Epithelial cell of esophagus (primary cell): ENCODE results near the gene KPNA1.

Experiments
- DNase-seq: peaks from one replicate; pipeline ENCODE4 v3.0.0; 2010; ENCODE audit warnings: low read depth
- H3K4me3 ChIP-seq: 2 replicates; pipeline ENCODE4 v1.5.1; 2011; ENCODE audit warnings: mild to moderate bottlenecking, low read length, control low read depth
- CTCF ChIP-seq: IDR thresholded peaks from 2 replicates; pipeline ENCODE4 v1.5.1; 2011; ENCODE audit warnings: low read depth, mild to moderate bottlenecking, low read length, control low read depth, inconsistent platforms; ENCODE audit not compliant: insufficient read depth; ENCODE audit errors: missing control alignments

Gene KPNA1

DNA sequence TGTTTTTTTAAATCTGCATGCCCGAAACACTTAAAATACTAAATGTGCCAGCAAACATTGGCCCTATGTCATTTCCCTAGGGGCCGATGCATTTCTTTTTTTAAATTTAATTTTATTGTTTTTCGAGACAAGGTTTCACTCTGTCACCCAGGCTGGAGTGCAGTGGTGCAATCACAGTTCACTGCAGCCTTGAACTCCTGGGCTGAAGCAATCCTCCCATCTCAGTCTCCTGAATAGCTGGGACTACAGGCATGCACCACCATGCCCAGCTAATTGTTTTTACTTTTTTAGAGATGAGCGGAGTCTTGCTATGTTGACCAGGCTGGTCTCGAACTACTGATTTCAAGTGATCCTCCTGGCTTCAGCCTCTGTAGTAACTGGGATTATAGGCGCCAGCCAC lies 43.9 kb upstream of the KPNA1 start:
- H3K4me3 ChIP-seq, result no peak overlapping the region
- no peak for TF ChIP-seq CTCF
- DNase-seq, result no peak

DNA sequence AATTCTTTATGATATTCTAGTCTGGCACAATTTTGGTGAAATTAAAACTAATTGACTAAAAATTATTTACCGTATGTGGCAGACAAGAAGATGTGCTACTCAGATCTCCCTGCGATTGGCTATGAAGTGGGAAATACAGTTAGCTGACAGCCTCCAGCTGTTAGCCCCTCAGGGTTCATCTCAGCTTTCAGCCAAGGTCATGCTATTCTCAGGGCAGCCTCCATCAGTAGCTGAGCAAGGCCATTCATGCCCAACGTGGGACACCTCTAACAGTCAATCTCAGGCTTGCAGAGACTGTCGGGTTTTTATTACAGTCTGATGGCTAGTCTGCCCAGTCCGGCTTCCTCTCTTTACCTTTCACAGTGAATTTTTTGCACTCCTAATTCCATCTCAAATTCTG lies 42.6 kb upstream of the KPNA1 start:
- DNase-seq, result no peak
- no peak for TF ChIP-seq CTCF
- no peak overlapping the region for H3K4me3 ChIP-seq

DNA sequence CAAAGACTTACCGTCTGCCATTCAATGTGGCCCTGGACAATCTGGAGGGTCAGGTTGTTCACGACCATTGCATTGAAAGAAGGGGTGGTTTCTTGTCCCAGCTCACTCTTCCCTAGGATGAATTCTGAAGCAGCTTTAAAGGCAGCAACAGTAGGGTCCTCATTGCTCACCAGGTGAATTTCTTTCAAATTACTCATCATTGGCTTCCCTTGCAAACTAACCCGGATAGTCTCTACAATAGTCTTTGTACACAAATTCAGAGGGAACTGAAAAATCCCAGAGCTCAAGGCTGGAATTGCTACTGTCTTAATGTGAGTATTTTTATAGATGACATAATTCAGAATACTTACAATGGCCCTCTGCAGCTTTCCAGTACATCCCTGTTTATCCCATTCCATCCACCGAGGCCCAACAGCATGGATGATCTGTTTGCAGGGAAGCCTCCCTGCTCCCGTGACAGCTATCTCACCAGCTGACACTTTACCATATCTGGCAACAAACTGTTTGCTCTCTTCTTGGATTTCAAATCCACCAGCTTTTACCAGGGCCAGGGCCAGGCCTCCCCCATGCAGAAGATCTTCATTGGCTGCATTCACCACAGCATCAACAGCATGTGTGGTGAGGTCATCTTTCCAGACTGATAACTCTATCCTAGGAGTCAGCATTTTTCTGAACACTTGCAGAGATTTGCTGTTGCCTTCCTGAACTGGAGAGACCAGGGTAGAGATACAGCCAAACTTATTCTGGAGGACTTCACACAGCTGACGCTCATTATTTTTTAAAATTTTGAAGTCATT lies 40.7 kb upstream of the KPNA1 start:
- peak; percentile 40 for DNase-seq
- no peak overlapping the region for H3K4me3 ChIP-seq
- no peak for TF ChIP-seq CTCF

DNA sequence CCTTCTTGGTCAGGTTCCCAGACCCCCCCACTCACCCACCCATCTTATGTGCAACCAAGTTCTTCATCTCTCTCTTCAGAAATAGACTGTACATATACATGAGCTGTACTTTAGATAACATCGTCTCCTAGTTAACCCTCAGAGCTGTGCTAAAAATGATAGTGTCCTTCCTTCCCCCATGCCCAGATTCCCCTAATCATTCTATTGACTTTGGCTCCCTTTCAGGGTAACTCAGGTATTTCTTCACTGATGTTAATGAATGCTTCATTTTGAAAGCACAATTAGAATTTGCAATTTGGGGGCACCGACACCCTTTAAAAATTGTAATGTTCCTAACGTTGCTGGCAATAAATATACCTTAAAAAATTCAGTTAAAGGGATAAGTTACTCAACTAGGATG lies 38.4 kb upstream of the KPNA1 start:
- DNase-seq, result no peak
- H3K4me3 ChIP-seq, result no peak overlapping the region
- no peak for TF ChIP-seq CTCF

DNA sequence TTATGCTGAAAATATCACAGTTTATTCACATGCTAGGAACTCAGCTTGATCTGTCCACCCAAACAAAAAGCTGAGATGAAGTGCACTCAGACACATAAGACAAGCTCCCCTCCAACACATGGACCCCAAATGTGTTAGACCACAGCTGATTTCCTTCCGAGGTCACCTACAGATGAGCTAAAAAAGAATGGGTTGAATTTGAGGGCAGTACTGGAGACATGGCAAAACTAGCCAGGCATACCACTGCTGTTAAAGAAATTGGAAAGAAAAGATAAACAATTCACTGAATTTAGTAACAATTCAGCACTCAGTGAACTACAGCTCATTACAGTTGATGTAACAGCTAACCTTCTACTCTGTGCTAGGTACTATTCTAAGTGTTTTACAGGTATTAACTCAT lies 33.9 kb upstream of the KPNA1 start:
- no peak overlapping the region for H3K4me3 ChIP-seq
- TF ChIP-seq CTCF, result no peak
- DNase-seq, result no peak

- no peak for TF ChIP-seq CTCF
- H3K4me3 ChIP-seq, result no peak overlapping the region
- DNase-seq, result no peak
Measured at GRCh38 chr3:122548076-122548475, 33.3 kb upstream of the KPNA1 start.

- TF ChIP-seq CTCF, result no peak
- H3K4me3 ChIP-seq, result no peak overlapping the region
- no peak for DNase-seq
Measured at GRCh38 chr3:122546151-122546550, 31.4 kb upstream of the KPNA1 start.
